H1 (cell line): Measurements from ENCODE around the gene MYLK2. TPM values are rescaled to one million over a fixed set of nuclear protein-coding genes. Genes with fewer than 3 reads are reported as not detected.

Source experiments
- CTCF ChIA-PET: fragments of 300-600 bp; sonication (Branson Sonifier 250); formaldehyde crosslinking; loops from one replicate; lab custom pipeline; 2021; ENCODE audit not compliant: partially characterized antibody; lab: Charles Lee
- POLR2A ChIA-PET: fragments of 300-600 bp; sonication (Branson Sonifier 250); formaldehyde crosslinking; loops from one replicate; lab custom pipeline; 2021; ENCODE audit warnings: inconsistent platforms; ENCODE audit not compliant: partially characterized antibody; lab: Charles Lee
- DNase-seq, 2 experiments: peaks; one replicate each; pipeline versions ENCODE4 v3.0.0 to v3.0.0-alpha.2; 2010 to 2022; ENCODE audit warnings: low spot score in 2 of 2, low read depth in 1 of 2, mixed read lengths in 1 of 2
- FAIRE-seq: peaks from 2 replicates; lab custom pipeline; 2011; peaks lifted over from hg19 to GRCh38; lab: Jason Lieb, UNC
- H2AFZ ChIP-seq: 2 replicates; pipeline ENCODE4 v1.8.1; 2012; ENCODE audit warnings: low read length, inconsistent platforms
- H2AK5ac ChIP-seq: 2 replicates; pipeline ENCODE4 v1.6.1; 2013; ENCODE audit warnings: low read depth, low read length
- H2BK120ac ChIP-seq: replicated peaks from 2 replicates; pipeline ENCODE3; 2013; ENCODE audit warnings: low read depth, low read length, inconsistent platforms
- H2BK12ac ChIP-seq: 2 replicates; pipeline ENCODE4 v1.6.1; 2013; ENCODE audit warnings: low read depth, low read length
- H2BK15ac ChIP-seq: 2 replicates; pipeline ENCODE4 v1.6.1; 2013; ENCODE audit warnings: low read length
- H2BK20ac ChIP-seq: 2 replicates; pipeline ENCODE4 v1.6.1; 2013; ENCODE audit warnings: low read length
- H2BK5ac ChIP-seq: 2 replicates; pipeline ENCODE4 v1.6.1; 2013; ENCODE audit warnings: low read depth, low read length
- H3K14ac ChIP-seq: 2 replicates; pipeline ENCODE4 v1.6.1; 2013; ENCODE audit warnings: inconsistent platforms; ENCODE audit not compliant: insufficient read length
- H3K18ac ChIP-seq: 2 replicates; pipeline ENCODE4 v1.6.1; 2013; ENCODE audit warnings: low read length; ENCODE audit errors: extremely low read depth
- H3K23ac ChIP-seq: 2 replicates; pipeline ENCODE4 v1.6.1; 2013; ENCODE audit warnings: inconsistent platforms; ENCODE audit not compliant: insufficient read length
- H3K23me2 ChIP-seq: 2 replicates; pipeline ENCODE4 v1.6.1; 2013; ENCODE audit warnings: low read depth, low read length
- H3K27ac ChIP-seq: 2 replicates; pipeline ENCODE4 v1.6.1; 2011; ENCODE audit warnings: low read depth, low read length, inconsistent platforms
- H3K27me3 ChIP-seq, 4 experiments: replicated peaks in 1 of 4; 1 replicate in 1 of 4; 2 replicates in 3 of 4; pipeline versions ENCODE4 v1.6.1 to v1.8.1; 2011 to 2013; ENCODE audit warnings: low read length in 3 of 4, mild to moderate bottlenecking in 3 of 4, inconsistent platforms in 2 of 4, mixed read lengths in 2 of 4, moderate library complexity in 1 of 4; ENCODE audit not compliant: control insufficient read depth in 3 of 4, insufficient read depth in 3 of 4; ENCODE audit errors: extremely low read depth in 1 of 4
- H3K36me3 ChIP-seq, 4 experiments: 2 replicates each; pipeline versions ENCODE4 v1.6.1 to v1.8.1; 2011 to 2013; ENCODE audit warnings: mild to moderate bottlenecking in 4 of 4, low read length in 3 of 4, moderate library complexity in 2 of 4, control low read depth in 1 of 4, inconsistent platforms in 1 of 4; ENCODE audit not compliant: insufficient read depth in 4 of 4, control insufficient read depth in 2 of 4
- H3K4ac ChIP-seq: replicated peaks from 2 replicates; pipeline ENCODE3; 2013; ENCODE audit warnings: low read length, low read depth, mixed read lengths, inconsistent platforms; ENCODE audit not compliant: insufficient read length
- H3K4me1 ChIP-seq, 4 experiments: replicated peaks in 1 of 4; 1 replicate in 1 of 4; 2 replicates in 3 of 4; pipeline versions ENCODE4 v1.6.1 to v1.8.1; 2011 to 2013; ENCODE audit warnings: low read length in 3 of 4, inconsistent platforms in 2 of 4, mixed read lengths in 1 of 4; ENCODE audit not compliant: insufficient read depth in 4 of 4, control insufficient read depth in 3 of 4
- H3K4me2 ChIP-seq, 2 experiments: 2 replicates each; pipeline versions ENCODE4 v1.6.1 to v1.8.1; 2011 to 2013; ENCODE audit warnings: low read depth in 2 of 2, low read length in 2 of 2, control low read depth in 1 of 2, inconsistent platforms in 1 of 2, mild to moderate bottlenecking in 1 of 2; ENCODE audit not compliant: insufficient read depth in 1 of 2
- H3K4me3 ChIP-seq, 4 experiments: fragments of 200-600, 300-600 bp in 1 of 4; sonication (generic), shearing (Covaris generic), sonication (Bioruptor Twin) in 1 of 4; 2 replicates each; pipeline versions ENCODE4 v1.5.1 to v1.8.1; 2011 to 2016; ENCODE audit warnings: low read length in 4 of 4, low read depth in 3 of 4, control low read depth in 2 of 4, inconsistent platforms in 2 of 4, mild to moderate bottlenecking in 2 of 4, mixed read lengths in 1 of 4, moderate library complexity in 1 of 4; ENCODE audit not compliant: insufficient read depth in 2 of 4; ENCODE audit errors: extremely low read depth in 1 of 4
- H3K56ac ChIP-seq: replicated peaks from 2 replicates; pipeline ENCODE3; 2013; ENCODE audit warnings: low read depth, mild to moderate bottlenecking, mixed read lengths, low read length, inconsistent platforms; ENCODE audit not compliant: insufficient read length
- H3K79me1 ChIP-seq: 2 replicates; pipeline ENCODE4 v1.6.1; 2013; ENCODE audit warnings: low read depth, low read length, control low read depth
- H3K79me2 ChIP-seq, 2 experiments: 2 replicates each; pipeline versions ENCODE4 v1.6.1 to v1.8.1; 2012 to 2013; ENCODE audit warnings: low read length in 2 of 2, mild to moderate bottlenecking in 2 of 2, inconsistent platforms in 1 of 2; ENCODE audit not compliant: insufficient read depth in 2 of 2, control insufficient read depth in 1 of 2
- H3K9ac ChIP-seq, 4 experiments: replicated peaks in 1 of 4; 1 replicate in 1 of 4; 2 replicates in 3 of 4; pipeline versions ENCODE4 v1.6.1 to v1.8.1; 2011 to 2013; ENCODE audit warnings: low read depth in 3 of 4, low read length in 3 of 4, control low read depth in 2 of 4, mild to moderate bottlenecking in 2 of 4, moderate library complexity in 2 of 4, inconsistent platforms in 1 of 4; ENCODE audit errors: extremely low read depth in 1 of 4
- H3K9me3 ChIP-seq, 2 experiments: 2 replicates each; pipeline versions ENCODE4 v1.6.1 to v1.8.1; 2012 to 2013; ENCODE audit warnings: mild to moderate bottlenecking in 2 of 2, moderate library complexity in 2 of 2, control low read depth in 1 of 2, inconsistent platforms in 1 of 2, low read depth in 1 of 2, low read length in 1 of 2, mixed read lengths in 1 of 2; ENCODE audit not compliant: insufficient read depth in 2 of 2
- H4K20me1 ChIP-seq, 2 experiments: replicated peaks in 1 of 2; 2 replicates each; pipeline versions ENCODE3 to v1.8.1; 2011 to 2013; ENCODE audit warnings: inconsistent platforms in 2 of 2, low read length in 2 of 2, mild to moderate bottlenecking in 1 of 2; ENCODE audit not compliant: insufficient read depth in 2 of 2, control insufficient read depth in 1 of 2
- H4K5ac ChIP-seq: 2 replicates; pipeline ENCODE4 v1.6.1; 2013; ENCODE audit warnings: low read length, low read depth, mixed read lengths, inconsistent platforms; ENCODE audit not compliant: insufficient read length
- H4K8ac ChIP-seq: 2 replicates; pipeline ENCODE4 v1.8.0; 2013; ENCODE audit warnings: mild to moderate bottlenecking, moderate library complexity, low read length, inconsistent platforms; ENCODE audit not compliant: insufficient read depth; ENCODE audit errors: extremely low read depth
- H4K91ac ChIP-seq: replicated peaks from 2 replicates; pipeline ENCODE3; 2013; ENCODE audit warnings: low read length, mixed read lengths, inconsistent platforms; ENCODE audit not compliant: insufficient read length
- ATF3 ChIP-seq: IDR thresholded peaks from 2 replicates; pipeline ENCODE4 v1.6.1; 2011; ENCODE audit warnings: low read depth, mild to moderate bottlenecking, low read length; ENCODE audit not compliant: insufficient read depth
- BRCA1 ChIP-seq: IDR thresholded peaks from 2 replicates; pipeline ENCODE4 v1.6.1; 2012; ENCODE audit warnings: low read depth, low read length, improper control_type of control experiment
- CBX8 ChIP-seq: fragments of 300-800, 300-1000 bp; sonication (generic); IDR thresholded peaks from 2 replicates; pipeline ENCODE4 v1.7.1; 2016; ENCODE audit warnings: low read depth, low read length, borderline replicate concordance
- FOSL1 ChIP-seq: IDR thresholded peaks from 2 replicates; pipeline ENCODE4 v1.6.1; 2011; ENCODE audit warnings: mild to moderate bottlenecking, low read depth, low read length, moderate library complexity; ENCODE audit not compliant: insufficient read depth
- KDM1A ChIP-seq: fragments of 200-600, 300-600 bp; sonication (generic); IDR thresholded peaks from 2 replicates; pipeline ENCODE4 v1.7.1; 2016; ENCODE audit warnings: mild to moderate bottlenecking, low read length, borderline replicate concordance
- NRF1 ChIP-seq: IDR thresholded peaks from 2 replicates; pipeline ENCODE4 v1.6.1; 2011; ENCODE audit warnings: mild to moderate bottlenecking, low read depth, low read length, improper control_type of control experiment
- PHF8 ChIP-seq: fragments of 200-600 bp; sonication (generic); conservative IDR thresholded peaks from 2 replicates; pipeline ENCODE4 v1.7.1; 2012; ENCODE audit warnings: low read depth, mild to moderate bottlenecking, inconsistent platforms, low read length, moderate library complexity
- POLR2A ChIP-seq, 2 experiments: IDR thresholded peaks; 1 replicate in 1 of 2; 2 replicates in 1 of 2; pipeline ENCODE4 v1.6.1; 2011; ENCODE audit warnings: low read depth in 2 of 2, low read length in 2 of 2, mild to moderate bottlenecking in 2 of 2; ENCODE audit errors: control extremely low read depth in 1 of 2
- POLR2AphosphoS5 ChIP-seq: IDR thresholded peaks from 2 replicates; pipeline ENCODE4 v1.6.1; 2011; ENCODE audit warnings: low read depth, low read length
- POU5F1 ChIP-seq: IDR thresholded peaks from 2 replicates; pipeline ENCODE4 v1.6.1; 2011; ENCODE audit warnings: low read depth, mild to moderate bottlenecking, low read length, moderate library complexity
- RFX5 ChIP-seq: IDR thresholded peaks from 2 replicates; pipeline ENCODE4 v1.6.1; 2011; ENCODE audit warnings: low read depth, low read length, improper control_type of control experiment, borderline replicate concordance
- SIN3A ChIP-seq, 2 experiments: IDR thresholded peaks in 1 of 2; conservative IDR thresholded peaks in 1 of 2; 2 replicates each; pipeline ENCODE4 v1.6.1; 2011 to 2012; ENCODE audit warnings: low read length in 2 of 2, improper control_type of control experiment in 1 of 2, low read depth in 1 of 2, mild to moderate bottlenecking in 1 of 2
- WGBS, 2 experiments: shearing (Covaris generic) in 1 of 2; methylation state at CpG; one replicate each; pipeline versions ENCODE4 v1.1.6 to v1.1.7; 2013 to 2015; ENCODE audit warnings: low lambda C conversion rate in 2 of 2, mixed read lengths in 2 of 2, inconsistent platforms in 1 of 2, low coverage in 1 of 2, missing lambda C conversion rate in 1 of 2; ENCODE audit not compliant: insufficient replicate concordance in 2 of 2, insufficient coverage in 1 of 2, insufficient read length in 1 of 2; ENCODE audit errors: extremely low coverage in 1 of 2, missing lambda C conversion rate in 1 of 2; 5-methylcytosine and 5-hydroxymethylcytosine counted together
- polyA plus RNA-seq, 7 experiments: library from polyadenylated mRNA; depleted of rRNA in 3 of 7; stranded (reverse) in 5 of 7; unstranded in 2 of 7; fragments of >200 nt in 5 of 7; fragments of 200-250 nt in 2 of 7; gene quantifications; 1 replicate in 5 of 7; 2 replicates in 1 of 7; 4 replicates in 1 of 7; pipeline versions ENCODE4 v1.2.1 to v1.2.3, GENCODE V29; 2011 to 2013; ENCODE audit warnings: missing spikeins in 2 of 7, mixed read lengths in 2 of 7
- total RNA-seq: library from RNA; stranded (reverse); fragmentation: NEBNext Ultra II Directional; extraction: Animal tissue kit (Norgen Biotek cat#: 25700); gene quantifications from 2 replicates; pipeline ENCODE4 v1.2.1, GENCODE V29; 2021

MYLK2 gene
- total and polyA plus RNA-seq, 2 of the 8 experiments (the other 6 are each of a cell fraction or from before 2014, with no cell fraction given), result 0.22 to 0.26 TPM

GRCh38 chr20:31824554-31825313, 5.6 kb downstream of the MYLK2 start:
- Histone ChIP-seq H2AK5ac (no peak overlapping the region), H3K79me2 (no peaks in the 10 kb centered on the region), H3K14ac (no peak overlapping the region), H3K4me2 (no peak overlapping the region), H3K23me2 (no peaks in the 10 kb centered on the region), H3K4ac (no peak overlapping the region), H2BK15ac (no peak overlapping the region), H2BK120ac (no peak overlapping the region), H3K56ac (no peak overlapping the region), H3K4me3 (no peak overlapping the region), H4K8ac (no peak overlapping the region), H3K4me1 (peaks cover 0 to 8% (median 2%) of the 10 kb centered on the region in 4 experiments; a peak in 4 of 7 replicates), H2BK5ac (no peak overlapping the region), H3K9me3 (no peaks in the 10 kb centered on the region), H3K79me1 (no peaks in the 10 kb centered on the region), H2BK20ac (no peak overlapping the region), H3K36me3 (no peaks in the 10 kb centered on the region; a peak in 1 of 8 replicates), H3K23ac (no peak overlapping the region), H4K5ac (no peak overlapping the region), H3K18ac (no peak overlapping the region), H2AFZ (no peak overlapping the region), H3K27me3 (no peaks in the 10 kb centered on the region), H2BK12ac (no peak overlapping the region), H3K9ac (no peak overlapping the region), H4K91ac (no peak overlapping the region), H3K27ac (no peak overlapping the region), H4K20me1 (no peaks in the 10 kb centered on the region)
- FAIRE-seq (no peak), DNase-seq (no peak)
- CTCF ChIA-PET, result interaction anchor here (0.7 to 6.6 kb wide), 12 partner anchors 10 to 402 kb away, joined by 3 to 73 read pairs (median 12); partner anchors contain the start of genes FOXS1, PDRG1 and XKR7
- POLR2A ChIA-PET, result interaction anchor here (0.9 kb wide), 1 partner anchor 27 kb away, joined by 3 read pairs; no protein-coding TSS in a partner anchor
- WGBS, 2 experiments, result 83% methylated on average over 14 of the region's 14 CpGs; no CpG with 5 or more reads in 1 of the 2 experiments
- TF ChIP-seq RFX5, result no peak
- TF ChIP-seq POLR2AphosphoS5, result no peak
- no peak for TF ChIP-seq FOSL1
- no peak for TF ChIP-seq ATF3
- TF ChIP-seq SIN3A (conservative IDR thresholded peaks at IDR 0.05 in 1 of 2, IDR thresholded peaks at IDR 0.05 in 1 of 2; ENCODE audit: low read depth in 1 of 2, low read length in 2 of 2), result no peak
- no peak for TF ChIP-seq NRF1
- TF ChIP-seq KDM1A, result no peak
- TF ChIP-seq CBX8, result no peak
- no peak for TF ChIP-seq BRCA1
- TF ChIP-seq PHF8, result no peak
- TF ChIP-seq POU5F1, result no peak
- no peak for TF ChIP-seq POLR2A (IDR thresholded peaks at IDR 0.05; ENCODE audit: control extremely low read depth in 1 of 2, low read depth in 2 of 2, low read length in 2 of 2)
